Measurements from ENCODE around the gene HBQ1. TPM values are rescaled to one million over a fixed set of nuclear protein-coding genes. Genes with fewer than 3 reads are reported as not detected.

Gene HBQ1
- total RNA-seq, 4 donors from 2014 or later = not detected

- Histone ChIP-seq H3K4me1 (no peaks in the 10 kb centered on the region), H3K27ac (no peak overlapping the region), H3K36me3 (peaks cover 0 to 80% (median 38%) of the 10 kb centered on the region in 4 donors), H3K27me3 (no peaks in the 10 kb centered on the region), H3K4me3 (no peak overlapping the region), H3K9me3 (no peaks in the 10 kb centered on the region)
- 90 to 92% methylated on average over 2 to 4 of the region's 4 CpGs for WGBS, 2 donors (ENCODE audit: low coverage in 1 of 2)
- in situ Hi-C loops (cut with MboI; ENCODE audit: low pct_ligation_motif_present in 1 of 4, low pct_unique_long_range_greater_than_20kb in 1 of 4, low sequenced_read_pairs in 3 of 4) = no loop called here
- no peak for DNase-seq
- TF ChIP-seq POLR2AphosphoS5 (IDR thresholded peaks at IDR 0.05) (no peak), CTCF (IDR thresholded peaks at IDR 0.05) (no peak), POLR2A (IDR thresholded peaks at IDR 0.05) (no peak), EP300 (IDR thresholded peaks at IDR 0.05; ENCODE audit: low read depth) (no peak)
- intact Hi-C loops (cut with DNase I; ENCODE audit: low total_unique reads) = no loop called here
Measured at GRCh38 chr16:191831-192230, 11.6 kb downstream of the HBQ1 start.

GRCh38 chr16:192686-193085, 12.4 kb downstream of the HBQ1 start:
- TF ChIP-seq POLR2AphosphoS5 (IDR thresholded peaks at IDR 0.05) (no peak), CTCF (IDR thresholded peaks at IDR 0.05) (no peak), EP300 (IDR thresholded peaks at IDR 0.05; ENCODE audit: low read depth) (no peak), POLR2A (IDR thresholded peaks at IDR 0.05) (no peak)
- no peak overlapping the region for H3K27ac ChIP-seq
- H3K9me3 ChIP-seq = no peaks in the 10 kb centered on the region
- 90 to 96% methylated on average over 2 to 11 of the region's 11 CpGs for WGBS, 2 donors (ENCODE audit: low coverage in 1 of 2)
- H3K27me3 ChIP-seq = no peaks in the 10 kb centered on the region
- H3K4me1 ChIP-seq = no peaks in the 10 kb centered on the region
- no peak overlapping the region for H3K4me3 ChIP-seq
- peaks cover 0 to 81% (median 40%) of the 10 kb centered on the region in 4 donors for H3K36me3 ChIP-seq
- intact Hi-C loops (cut with DNase I; ENCODE audit: low total_unique reads) = no loop called here
- no peak for DNase-seq
- in situ Hi-C loops (cut with MboI; ENCODE audit: low pct_ligation_motif_present in 1 of 4, low pct_unique_long_range_greater_than_20kb in 1 of 4, low sequenced_read_pairs in 3 of 4) = no loop called here

- peaks cover 0 to 85% (median 40%) of the 10 kb centered on the region in 4 donors for H3K36me3 ChIP-seq
- in situ Hi-C loops (cut with MboI; ENCODE audit: low pct_ligation_motif_present in 1 of 4, low pct_unique_long_range_greater_than_20kb in 1 of 4, low sequenced_read_pairs in 3 of 4) = no loop called here
- H3K4me1 ChIP-seq = no peaks in the 10 kb centered on the region
- 93 to 98% methylated on average over 8 to 15 of the region's 15 CpGs for WGBS, 2 donors (ENCODE audit: low coverage in 1 of 2)
- H3K9me3 ChIP-seq = no peaks in the 10 kb centered on the region
- DNase-seq = no peak
- H3K4me3 ChIP-seq = no peak overlapping the region
- intact Hi-C loops (cut with DNase I; ENCODE audit: low total_unique reads) = no loop called here
- no peak overlapping the region for H3K27ac ChIP-seq
- H3K27me3 ChIP-seq = no peaks in the 10 kb centered on the region
- TF ChIP-seq EP300 (IDR thresholded peaks at IDR 0.05; ENCODE audit: low read depth) (no peak), CTCF (IDR thresholded peaks at IDR 0.05) (no peak), POLR2AphosphoS5 (IDR thresholded peaks at IDR 0.05) (no peak), POLR2A (IDR thresholded peaks at IDR 0.05) (no peak)
Measured at GRCh38 chr16:193441-193840, 13.2 kb downstream of the HBQ1 start.

GRCh38 chr16:194516-194915, 14.3 kb downstream of the HBQ1 start:
- intact Hi-C loops (cut with DNase I; ENCODE audit: low total_unique reads) (no loop called here), in situ Hi-C loops (cut with MboI; ENCODE audit: low pct_ligation_motif_present in 1 of 4, low pct_unique_long_range_greater_than_20kb in 1 of 4, low sequenced_read_pairs in 3 of 4) (no loop called here)
- Histone ChIP-seq H3K27me3 (no peaks in the 10 kb centered on the region), H3K9me3 (no peaks in the 10 kb centered on the region), H3K4me1 (no peaks in the 10 kb centered on the region), H3K36me3 (peaks cover 0 to 84% (median 40%) of the 10 kb centered on the region in 4 donors), H3K27ac (no peak overlapping the region), H3K4me3 (no peak overlapping the region)
- TF ChIP-seq EP300 (IDR thresholded peaks at IDR 0.05; ENCODE audit: low read depth) (no peak), POLR2A (IDR thresholded peaks at IDR 0.05) (no peak), CTCF (IDR thresholded peaks at IDR 0.05) (no peak), POLR2AphosphoS5 (IDR thresholded peaks at IDR 0.05) (no peak)
- 95% methylated on average over 6 of the region's 6 CpGs; no CpG with 5 or more reads in 1 of the 2 donors for WGBS, 2 donors (ENCODE audit: low coverage in 1 of 2)
- DNase-seq = no peak
